LNCAP (cell line): ENCODE data around the gene DOK4.

ENCODE experiments used
- TF ChIP-seq, protein P1 (sequence below): fragments of 450-650 bp; IDR thresholded peaks from 2 replicates; pipeline ENCODE4 v1.5.1; 2017; ENCODE audit warnings: mild to moderate bottlenecking

DOK4 gene

DNA sequence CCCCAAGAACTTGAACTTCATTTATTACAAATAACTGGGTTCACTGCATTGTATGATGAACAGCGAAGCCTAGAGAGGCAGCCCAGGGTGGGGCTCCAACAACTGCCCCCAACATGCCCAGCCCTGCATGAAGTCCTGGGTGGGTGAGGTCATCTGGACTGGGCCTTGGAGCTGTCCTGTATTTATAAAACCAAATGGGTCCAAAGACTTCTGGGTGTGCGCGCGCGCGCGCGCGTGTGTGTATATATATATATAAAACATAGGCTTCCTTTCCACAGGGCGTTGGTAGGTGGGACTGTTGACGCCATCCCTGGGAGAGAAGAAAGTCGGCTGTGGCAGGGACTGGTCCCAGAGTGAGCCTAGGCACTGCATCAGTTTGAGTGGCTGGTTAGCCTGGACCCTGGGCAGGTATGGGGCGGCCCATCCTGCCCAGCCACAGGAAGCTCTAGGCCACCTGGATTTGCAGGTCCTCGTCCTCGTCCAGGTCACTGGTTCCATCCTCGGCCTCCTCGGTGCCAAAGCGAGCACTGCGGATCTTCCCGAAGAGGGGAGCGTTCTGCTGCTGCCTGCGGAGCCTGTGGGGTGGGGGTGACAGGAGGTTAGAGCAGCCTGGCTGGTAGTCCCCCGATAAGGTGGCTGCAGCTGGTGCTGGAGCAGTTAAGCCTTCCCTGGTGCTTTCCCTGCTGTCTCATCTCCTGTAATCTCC, 26.2 kb upstream of the DOK4 start:
- TF ChIP-seq, protein P1, sequence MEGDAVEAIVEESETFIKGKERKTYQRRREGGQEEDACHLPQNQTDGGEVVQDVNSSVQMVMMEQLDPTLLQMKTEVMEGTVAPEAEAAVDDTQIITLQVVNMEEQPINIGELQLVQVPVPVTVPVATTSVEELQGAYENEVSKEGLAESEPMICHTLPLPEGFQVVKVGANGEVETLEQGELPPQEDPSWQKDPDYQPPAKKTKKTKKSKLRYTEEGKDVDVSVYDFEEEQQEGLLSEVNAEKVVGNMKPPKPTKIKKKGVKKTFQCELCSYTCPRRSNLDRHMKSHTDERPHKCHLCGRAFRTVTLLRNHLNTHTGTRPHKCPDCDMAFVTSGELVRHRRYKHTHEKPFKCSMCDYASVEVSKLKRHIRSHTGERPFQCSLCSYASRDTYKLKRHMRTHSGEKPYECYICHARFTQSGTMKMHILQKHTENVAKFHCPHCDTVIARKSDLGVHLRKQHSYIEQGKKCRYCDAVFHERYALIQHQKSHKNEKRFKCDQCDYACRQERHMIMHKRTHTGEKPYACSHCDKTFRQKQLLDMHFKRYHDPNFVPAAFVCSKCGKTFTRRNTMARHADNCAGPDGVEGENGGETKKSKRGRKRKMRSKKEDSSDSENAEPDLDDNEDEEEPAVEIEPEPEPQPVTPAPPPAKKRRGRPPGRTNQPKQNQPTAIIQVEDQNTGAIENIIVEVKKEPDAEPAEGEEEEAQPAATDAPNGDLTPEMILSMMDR = no peak

DNA sequence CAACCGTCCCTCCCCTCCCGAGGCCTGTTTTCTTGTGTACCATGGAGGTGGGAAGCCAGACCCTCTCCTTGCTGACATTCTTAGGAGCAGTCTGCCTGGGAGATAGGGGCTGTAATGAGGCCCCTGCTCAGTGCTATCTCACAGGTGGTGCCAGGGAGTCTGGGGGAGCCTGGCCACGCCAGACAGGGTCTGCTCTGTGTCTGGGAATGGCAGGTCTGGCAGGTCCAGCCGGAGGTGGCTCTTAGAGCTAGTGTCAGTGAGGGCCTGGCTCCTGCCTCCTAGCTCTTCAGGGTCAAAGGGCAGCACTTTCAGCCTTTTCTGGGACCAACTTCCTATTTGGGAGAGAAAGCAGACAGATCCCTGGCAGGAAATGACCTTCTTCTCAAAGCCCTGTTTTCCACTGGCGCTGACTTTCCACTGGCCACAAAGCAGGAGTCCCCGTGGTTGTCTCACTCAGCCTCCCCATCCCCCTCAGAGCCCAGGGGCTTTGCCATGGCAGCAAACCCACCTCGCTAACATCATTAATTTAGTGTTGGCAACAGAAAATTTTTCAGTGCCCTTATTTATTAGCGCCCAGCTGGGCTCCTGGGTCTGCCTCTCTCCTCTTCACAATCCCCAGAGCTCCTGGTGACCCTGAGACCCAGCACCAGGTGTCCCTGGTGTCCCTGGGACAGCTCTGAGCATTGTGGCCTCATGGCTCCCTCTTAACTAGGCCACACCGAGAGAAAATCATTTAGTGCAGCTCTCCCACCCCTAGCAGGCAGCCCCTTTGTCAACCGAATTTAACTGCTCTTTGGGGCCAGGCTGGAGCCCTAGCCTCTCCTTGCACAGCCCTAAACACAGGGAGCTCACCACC, 24.0 kb upstream of the DOK4 start:
- TF ChIP-seq, protein P1 = no peak

DNA sequence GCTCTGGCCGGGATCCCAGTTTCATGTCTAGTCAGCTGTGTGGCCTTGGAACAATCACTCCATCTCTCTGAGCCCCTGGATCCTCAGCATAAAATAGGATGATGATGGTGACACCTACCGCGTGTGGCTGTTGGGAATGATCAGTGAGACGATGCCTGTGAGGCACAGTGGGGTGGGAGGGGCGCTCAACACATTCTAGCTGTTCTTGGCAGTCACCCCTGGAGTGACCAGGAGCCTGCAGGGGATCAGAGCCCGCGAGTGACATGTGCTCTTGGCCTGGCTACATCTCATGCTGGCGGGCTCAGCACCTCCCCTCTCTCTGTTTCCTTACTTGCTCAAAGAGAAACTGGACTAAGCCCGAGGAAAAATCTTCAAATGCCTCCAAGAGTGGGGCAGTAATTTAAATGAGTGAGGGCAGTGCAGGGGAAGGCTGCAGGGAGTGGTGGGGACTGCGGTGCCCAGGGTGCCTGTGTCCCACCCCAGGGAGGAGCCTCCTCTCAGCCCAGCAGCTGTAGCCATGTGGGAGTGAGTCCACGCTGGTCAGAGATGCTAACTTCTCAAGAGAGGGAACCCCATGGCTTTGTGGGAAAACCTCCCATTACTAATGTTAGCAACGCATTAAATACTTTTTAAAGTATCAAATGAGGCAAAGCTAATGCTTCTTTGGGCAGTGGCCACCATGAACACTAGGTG, 23.1 kb upstream of the DOK4 start:
- TF ChIP-seq, protein P1 = no peak

DNA sequence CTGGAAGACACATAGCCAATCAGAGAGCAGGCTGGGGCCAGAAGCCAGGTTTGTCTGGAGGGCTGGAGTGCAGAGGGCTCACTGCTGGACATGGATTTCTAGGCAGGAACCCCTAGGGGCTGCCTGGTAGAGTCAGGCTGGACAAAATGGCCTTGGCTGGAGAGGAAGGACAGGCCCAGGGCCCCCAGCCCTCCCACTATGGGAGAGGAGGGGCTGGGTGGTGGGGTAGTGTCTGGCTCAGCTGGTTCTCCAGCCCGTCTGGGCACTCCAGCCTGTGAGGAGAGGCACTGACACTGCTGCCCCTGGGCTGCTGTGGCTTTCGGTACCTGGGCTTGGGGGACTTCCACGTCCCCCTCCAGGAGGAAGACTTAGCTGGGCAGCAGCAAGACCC, 21.7 kb upstream of the DOK4 start:
- TF ChIP-seq, protein P1 = no peak

DNA sequence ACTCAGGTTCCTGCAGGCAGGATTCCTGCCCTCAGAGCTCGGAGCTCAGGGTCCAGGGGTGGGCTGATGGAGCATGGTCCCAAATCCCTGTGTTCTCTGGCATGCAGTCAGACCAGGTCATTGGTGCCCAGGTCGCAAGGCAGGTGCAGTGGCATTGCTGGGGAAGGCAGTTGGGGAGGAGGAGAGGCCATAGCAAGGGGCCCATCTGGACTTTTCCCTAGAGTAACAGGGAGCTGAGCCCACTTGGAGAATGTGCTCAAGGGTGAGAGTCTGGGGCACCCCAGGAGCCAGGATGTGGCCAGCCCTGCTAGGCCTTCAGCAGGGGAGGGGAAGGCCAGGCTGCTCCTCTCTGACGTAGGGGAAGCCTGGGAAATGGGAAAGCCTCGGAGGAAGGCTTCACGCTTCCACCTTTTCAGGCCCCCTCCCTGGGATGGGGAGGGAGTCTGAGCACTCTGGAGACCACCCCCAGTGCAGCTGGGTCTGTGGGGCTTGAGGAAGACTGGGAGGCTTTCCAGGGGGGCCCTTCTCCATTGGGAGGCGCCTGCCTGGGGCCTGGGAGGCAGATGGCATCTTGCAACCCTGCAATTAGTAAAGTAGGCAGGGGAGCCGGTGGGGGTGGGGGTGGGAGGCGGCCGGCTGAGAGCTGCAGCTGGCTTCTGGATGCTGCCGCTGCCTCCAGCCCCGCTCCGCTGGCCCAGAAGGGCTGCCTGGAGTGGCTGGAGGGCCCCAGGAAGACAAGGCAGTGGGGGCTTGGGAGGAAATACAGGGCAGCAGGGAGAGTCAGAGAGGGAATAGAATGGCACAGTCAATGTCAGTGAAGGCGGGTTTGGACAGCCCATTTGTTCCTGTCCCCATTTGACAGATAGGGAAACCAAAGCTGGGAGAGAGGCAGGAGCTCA, 21.1 kb upstream of the DOK4 start:
- TF ChIP-seq, protein P1 = no peak

DNA sequence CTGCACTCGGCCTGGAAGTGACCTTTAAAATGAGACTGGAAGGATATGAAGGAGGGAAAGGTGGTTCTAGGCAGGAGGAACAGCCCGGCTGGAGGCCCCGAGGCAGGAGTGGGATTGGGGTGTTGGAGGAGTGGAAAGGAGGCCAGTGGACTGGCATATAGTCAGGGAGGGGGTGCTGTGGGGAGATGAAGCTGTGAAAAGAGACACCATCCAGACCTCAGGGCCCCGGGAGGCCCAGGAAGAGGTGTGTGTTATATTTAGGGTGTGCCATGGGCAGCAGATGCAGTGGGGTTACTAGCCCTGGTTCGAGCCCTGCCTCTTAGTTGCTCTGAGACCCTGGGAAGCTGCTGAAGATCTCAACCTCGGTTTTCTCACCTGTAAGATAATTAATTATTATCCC, 18.9 kb upstream of the DOK4 start:
- TF ChIP-seq, protein P1 = no peak

DNA sequence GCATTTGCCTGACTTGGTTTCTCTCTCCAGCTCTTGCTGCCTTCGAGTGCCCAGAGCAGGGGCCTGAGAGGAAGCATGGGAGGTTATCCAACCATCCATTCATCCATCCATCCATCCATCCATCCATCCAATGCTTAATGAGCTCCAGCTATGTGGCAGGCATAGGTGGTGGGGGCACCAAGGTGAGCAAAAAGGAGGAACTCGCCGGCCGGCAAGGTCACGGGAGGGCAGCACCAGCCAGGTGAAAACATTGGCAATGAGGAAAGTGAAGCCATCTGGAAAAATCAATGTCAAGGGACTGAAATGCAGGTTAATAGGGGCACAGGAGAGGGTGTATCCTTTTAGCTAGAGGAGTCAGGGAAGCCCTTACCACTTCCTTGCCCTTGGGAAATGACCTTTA, 18.2 kb upstream of the DOK4 start:
- TF ChIP-seq, protein P1 = no peak
